Measurements from ENCODE around the gene ANKRD37. TPM values are rescaled to one million over a fixed set of nuclear protein-coding genes. Genes with fewer than 3 reads are reported as not detected.
A peak's percentile ranks its signal among the peaks of the same experiment; 100 is the strongest.

ANKRD37 gene
- total RNA-seq, 1 donor from 2014 or later: 5.7 TPM

DNA sequence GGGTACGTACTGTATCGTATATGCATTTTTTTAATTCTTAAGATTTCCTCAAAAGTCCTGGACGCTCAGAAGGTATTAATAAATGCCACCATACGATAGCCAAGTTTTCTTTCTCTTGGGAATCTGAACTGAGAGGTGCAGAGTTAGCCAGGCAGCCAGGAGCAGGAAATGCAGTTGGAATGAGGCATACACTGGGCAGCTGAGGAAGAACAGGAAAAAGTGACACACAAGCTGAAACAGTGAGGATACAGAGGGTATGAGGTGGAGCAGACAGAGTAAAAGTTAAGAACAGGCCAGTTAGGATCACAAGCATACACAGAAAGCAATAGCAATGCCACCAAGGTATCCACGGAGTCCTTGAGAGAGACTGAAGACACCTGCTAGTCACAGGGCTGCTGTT, 15.8 kb downstream of the ANKRD37 start:
- no peak for ATAC-seq

DNA sequence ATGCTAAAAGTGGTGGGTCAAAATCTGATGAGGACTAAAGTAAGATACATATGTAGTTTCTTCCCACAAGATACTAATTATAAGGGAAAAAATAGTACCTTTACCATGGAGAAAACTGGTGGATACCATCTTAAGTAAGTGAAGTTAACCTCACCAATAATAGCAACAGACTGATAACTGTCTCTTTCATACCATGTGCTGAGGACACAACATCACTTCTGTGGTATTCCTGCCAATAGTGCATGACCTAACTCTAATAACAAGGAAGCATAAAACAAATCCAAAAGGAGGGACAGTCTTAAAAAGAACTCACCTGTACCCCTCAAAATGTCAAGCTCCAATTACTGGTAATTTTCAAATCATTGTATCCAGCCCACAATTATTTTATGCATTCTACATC, 20.3 kb downstream of the ANKRD37 start:
- ATAC-seq (no peak), DNase-seq (ENCODE audit: low spot score) (no peak)

More for the DNA sequence above, 15.8 kb downstream of the ANKRD37 start:
- no peak for DNase-seq (ENCODE audit: low spot score)

DNA sequence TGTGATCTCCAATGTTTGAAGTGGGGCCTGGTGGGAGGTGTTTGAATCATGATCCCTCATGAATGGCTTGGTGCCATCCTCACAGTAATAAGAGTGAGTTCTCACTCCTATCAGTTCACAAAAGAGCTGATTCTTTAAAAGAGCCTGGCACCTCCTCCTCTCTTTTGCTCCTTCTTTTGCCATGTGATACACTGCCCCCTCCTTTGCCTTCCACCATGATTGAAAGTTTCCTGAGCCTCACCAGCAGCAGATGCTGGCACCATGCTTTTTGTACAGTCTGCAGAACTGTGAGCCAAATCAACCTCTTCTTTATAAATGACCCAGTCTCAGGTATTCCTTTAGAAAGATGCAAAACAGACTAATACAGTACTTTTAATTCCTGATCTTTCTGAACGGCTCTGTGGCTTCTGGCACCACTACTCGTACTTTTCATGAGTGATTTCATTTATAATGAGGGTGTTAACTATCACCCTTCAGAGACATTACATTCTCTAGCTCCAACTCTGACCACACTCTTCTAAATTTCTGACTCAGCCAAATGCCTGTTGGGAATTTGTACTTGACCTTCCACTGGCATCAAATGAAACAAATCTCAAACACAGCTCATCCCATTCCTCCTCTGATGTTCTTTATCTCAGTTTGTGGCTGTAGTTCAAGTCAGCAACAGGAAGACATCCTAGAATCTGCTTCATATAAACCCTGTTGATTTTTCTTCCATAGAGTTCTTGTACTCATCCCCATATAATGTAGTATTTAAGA, 24.9 kb downstream of the ANKRD37 start:
- DNase-seq (ENCODE audit: low spot score): no peak
- ATAC-seq: no peak

DNA sequence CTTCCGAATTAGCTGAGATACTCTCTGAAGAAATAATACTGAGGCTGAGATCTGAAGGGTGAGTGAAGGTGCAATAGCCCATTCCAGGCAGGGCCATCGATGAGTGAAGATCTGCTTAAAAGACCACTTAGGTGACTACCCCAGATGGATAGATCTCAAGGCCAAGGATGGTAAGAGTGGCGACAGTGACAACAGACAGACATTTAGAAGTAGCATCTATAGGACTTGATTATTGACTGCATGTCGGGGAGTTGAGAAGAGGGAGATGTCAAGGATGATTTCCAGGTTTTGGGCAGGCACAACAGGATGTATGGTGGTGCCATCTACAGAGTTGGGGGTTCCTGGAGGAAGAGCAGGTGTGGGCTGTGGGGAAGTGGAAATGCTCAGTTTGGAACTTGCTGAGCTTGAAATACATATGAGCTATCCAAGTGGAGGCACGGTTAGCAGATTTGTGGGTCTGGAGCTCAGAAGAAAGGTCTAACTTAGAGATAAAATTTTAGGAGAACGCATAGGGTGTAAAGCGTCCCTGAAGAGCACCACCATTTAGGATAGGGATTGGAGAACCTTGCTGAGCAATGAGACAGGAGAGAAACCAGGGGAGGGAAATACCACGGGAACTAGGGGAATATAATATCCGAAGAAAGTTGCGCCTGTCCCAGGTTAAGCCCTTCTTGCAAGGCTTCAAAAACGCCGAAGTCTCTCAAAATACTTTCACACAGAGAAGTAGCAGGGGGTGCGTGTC, 28.4 kb downstream of the ANKRD37 start:
- ATAC-seq (peak; percentile 54), DNase-seq (ENCODE audit: low spot score) (no peak)

DNA sequence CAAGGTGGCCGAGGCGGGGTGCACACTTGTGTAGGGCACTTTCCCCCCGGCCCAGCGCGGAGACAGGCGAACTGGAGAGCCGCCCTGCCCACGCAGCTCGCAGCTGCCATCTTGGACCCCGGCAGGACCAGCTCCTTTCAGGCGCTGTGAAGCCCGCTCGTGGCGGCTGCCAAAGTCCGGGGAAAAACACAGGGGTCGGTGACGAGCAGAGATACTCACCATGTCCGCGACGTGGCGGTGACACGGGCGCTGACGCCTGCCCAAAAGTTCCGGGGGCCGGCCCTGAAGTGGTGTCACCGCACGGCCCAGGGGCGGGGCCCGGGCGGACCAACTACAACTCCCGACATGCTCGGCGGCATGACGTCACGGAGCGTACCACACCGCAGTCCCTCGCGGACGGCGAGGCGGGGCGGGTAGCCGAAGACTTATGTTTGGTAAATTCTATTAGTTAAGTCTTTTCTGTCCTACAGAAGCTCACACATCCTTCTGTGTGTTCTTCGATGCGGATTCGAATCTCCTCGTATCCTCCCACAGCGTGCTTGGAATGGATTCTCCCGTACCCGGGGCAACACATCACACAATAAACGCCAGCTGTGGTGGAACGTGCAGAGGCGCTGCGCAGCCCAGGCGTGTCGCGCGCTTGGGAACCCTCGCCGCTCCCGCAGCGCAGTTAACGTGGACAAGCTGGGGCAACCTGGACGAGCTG, 29.2 kb downstream of the ANKRD37 start, which contains the start of gene UFSP2:
UFSP2 (minus strand) TSS at position 318 of the 706 bp plus-strand sequence; CDS start at position 222, 96 bp downstream.
- peak; percentile 94 for DNase-seq (ENCODE audit: low spot score)
- peak; percentile 95 for ATAC-seq

DNA sequence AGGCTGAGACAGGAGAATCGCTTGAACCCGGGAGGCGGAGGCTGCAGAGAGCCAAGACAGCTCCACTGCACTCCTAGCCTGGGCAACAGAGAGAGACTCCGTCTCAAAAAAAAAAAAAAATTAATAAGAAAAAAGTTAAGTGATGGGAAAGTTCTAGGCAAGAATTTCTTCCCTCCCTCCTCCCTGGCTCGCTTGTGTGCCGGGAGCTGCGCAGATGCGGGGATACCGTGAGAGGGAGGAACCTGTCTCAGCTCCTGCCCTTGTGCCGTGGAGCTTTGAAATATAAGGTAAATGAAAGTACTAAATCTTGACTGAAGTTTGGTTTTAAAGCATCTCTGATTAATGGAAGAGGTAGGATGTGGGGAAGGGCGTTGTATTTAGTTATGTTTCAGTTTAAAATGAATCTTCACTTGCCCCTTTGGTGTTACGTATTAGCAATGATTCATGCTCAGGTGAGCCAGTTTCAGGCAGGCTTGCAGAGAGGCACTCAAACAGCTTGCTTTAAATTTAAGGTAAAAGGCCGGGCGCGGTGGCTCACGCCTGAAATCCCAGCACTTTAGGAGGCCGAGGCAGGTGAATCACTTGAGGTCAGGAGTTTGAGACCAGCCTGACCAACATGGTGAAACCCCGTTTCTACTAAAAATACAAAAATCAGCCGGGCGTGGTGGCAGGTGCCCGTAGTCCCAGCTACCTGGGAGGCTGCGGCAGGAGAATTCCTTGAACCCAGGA, 30.5 kb downstream of the ANKRD37 start:
- ATAC-seq: no peak
- no peak for DNase-seq (ENCODE audit: low spot score)

DNA sequence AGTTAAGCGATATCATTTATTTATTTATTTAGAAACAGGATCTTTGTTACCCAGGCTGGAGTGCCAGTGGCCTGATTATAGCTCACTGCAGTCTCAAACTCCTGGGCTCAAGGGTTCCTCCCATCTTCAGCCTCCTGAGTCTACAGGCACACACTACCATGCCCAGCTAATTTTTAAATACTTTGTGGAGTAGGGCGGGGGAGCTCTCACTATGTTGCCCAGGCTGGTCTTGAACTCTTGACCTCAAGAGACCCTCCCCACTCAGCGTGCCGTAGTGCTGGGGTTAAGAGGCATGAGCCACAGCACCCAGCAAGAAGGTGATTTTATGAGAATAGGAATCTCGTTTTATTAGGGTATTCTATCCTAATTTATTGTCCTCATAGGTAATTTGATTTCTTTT, 33.0 kb downstream of the ANKRD37 start:
- no peak for ATAC-seq
- no peak for DNase-seq (ENCODE audit: low spot score)

DNA sequence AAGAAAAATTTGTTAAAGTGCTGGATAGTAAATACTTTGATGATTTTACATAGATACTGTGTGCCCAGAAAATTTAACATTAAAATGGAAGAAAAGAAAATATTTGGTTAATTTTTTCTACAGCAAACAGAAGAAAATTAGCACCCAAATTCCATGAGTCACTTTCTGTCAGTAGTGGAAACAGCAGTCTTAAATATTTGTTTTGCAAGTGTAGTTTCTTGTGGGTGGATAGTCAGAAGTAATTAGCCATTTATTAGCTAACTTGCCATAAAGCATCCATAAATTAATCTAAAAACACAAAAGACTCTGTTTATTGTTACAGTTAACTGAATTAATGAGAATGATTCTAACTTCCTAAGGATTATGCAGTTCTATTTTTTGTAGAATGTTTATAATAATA, 38.8 kb downstream of the ANKRD37 start:
- DNase-seq (ENCODE audit: low spot score) (no peak), ATAC-seq (no peak)

DNA sequence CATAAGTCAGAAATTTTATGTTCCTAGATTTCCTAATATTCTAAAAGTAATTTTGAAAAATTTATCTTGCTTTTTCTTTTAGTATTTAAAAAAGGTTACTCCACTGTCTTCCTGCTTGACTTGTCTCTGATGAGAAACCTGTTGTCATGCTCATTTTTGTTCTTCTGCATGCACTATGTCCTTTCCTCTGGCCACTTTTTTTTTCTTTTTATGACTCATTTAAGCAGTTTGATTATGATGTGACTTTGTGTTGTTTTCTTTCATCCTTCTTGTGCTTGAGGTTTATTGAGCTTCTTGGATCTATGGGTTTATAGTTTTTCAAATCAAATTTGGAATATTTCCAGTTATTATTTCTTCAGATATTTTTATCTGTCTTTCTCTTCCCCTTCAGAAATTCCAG, 41.2 kb downstream of the ANKRD37 start:
- no peak for DNase-seq (ENCODE audit: low spot score)
- no peak for ATAC-seq

DNA sequence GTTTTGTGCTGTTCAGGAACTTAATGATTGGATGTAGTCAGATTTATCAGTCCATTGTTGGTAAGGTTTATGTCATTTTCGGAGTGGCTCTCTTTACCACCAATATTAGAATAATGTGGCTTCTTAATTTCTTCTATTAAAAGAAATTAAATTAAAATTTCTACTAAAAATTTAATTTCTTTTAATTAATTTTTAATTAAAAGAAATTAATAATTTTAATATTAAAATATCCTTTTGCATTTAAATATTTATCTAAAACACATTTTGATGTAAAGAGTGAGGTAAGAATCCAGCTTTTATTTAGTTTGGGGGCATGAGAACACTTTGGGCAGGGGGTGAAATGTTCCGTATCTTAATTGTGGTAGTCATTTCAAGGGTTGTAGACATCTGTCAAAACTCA, 44.8 kb downstream of the ANKRD37 start:
- ATAC-seq: no peak
- no peak for DNase-seq (ENCODE audit: low spot score)

DNA sequence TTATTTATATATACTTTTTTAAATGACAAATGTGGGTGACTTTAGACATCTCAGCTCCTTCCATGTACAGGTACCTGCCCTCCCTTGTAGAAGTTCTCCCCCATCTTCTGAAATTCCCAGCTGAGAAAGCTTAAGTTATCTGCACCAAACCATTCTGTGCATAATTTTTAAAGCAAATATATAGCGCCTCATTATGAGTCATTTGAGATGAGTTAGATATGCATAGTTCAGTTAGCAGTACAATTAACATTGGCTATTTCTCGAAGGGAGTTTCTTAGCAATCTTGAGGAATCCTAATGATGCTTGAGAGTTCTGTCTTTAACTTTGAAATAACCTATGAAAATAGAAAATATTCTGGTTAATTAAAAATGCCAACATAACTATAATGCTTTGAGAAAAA, 48.6 kb downstream of the ANKRD37 start:
- no peak for ATAC-seq

More for the DNA sequence above, 48.6 kb downstream of the ANKRD37 start:
- no peak for DNase-seq (ENCODE audit: low spot score)

Other genes with a start within 250 kb of the ANKRD37 start
- gene CFAP97, start 192.8 kb upstream of the ANKRD37 start, total RNA-seq: 11.3 TPM
- gene SNX25, start 187.2 kb upstream of the ANKRD37 start, total RNA-seq: 11.4 TPM
- gene LRP2BP, start 917 bp upstream of the ANKRD37 start, total RNA-seq: 0.23 TPM
- gene UFSP2, start 29.1 kb downstream of the ANKRD37 start, total RNA-seq: 16.9 TPM
- gene CCDC110, start 74.9 kb downstream of the ANKRD37 start, total RNA-seq: 0.30 TPM
- gene PDLIM3, start 138.7 kb downstream of the ANKRD37 start, total RNA-seq: 1.7 TPM